ENCODE measurements around the gene PSD4. TPM values are rescaled to one million over a fixed set of nuclear protein-coding genes. Genes with fewer than 3 reads are reported as not detected.

Gene PSD4
- total and polyA plus RNA-seq, 2 of the 4 experiments (the other 2 are of a cell fraction) = 0.36 to 0.70 TPM

- no peaks in the 10 kb centered on the region for H4K20me1 ChIP-seq (ENCODE audit: insufficient read depth, low read length)
- no peak overlapping the region for H3K9ac ChIP-seq (ENCODE audit: low read depth, low read length)
- H2BK20ac ChIP-seq (ENCODE audit: low read depth, low read length) = no peak overlapping the region
- no peak overlapping the region for H2AK5ac ChIP-seq (ENCODE audit: low read depth, low read length)
- no peak overlapping the region for H3K23ac ChIP-seq (ENCODE audit: low read depth, low read length)
- ChIA-PET POLR2A (ENCODE audit: unreplicated experiment) (no interaction called here), CTCF (interaction anchor here (1.4 kb wide), 1 partner anchor 59 kb away, joined by 4 read pairs; no protein-coding TSS in a partner anchor)
- H2AFZ ChIP-seq (replicated peaks; ENCODE audit: low read length, poor library complexity) = peak overlapping the region; percentile 29
- no peak overlapping the region for H3K4me3 ChIP-seq (ENCODE audit: insufficient read depth, low read depth, low read length)
- H4K5ac ChIP-seq (ENCODE audit: low read depth, low read length) = no peak overlapping the region
- dilution Hi-C loops (cut with HindIII; ENCODE audit: low sequenced_read_pairs, unreplicated experiment) (no loop called here), in situ Hi-C loops (cut with MboI; ENCODE audit: low sequenced_read_pairs) (no loop called here), intact Hi-C loops (cut with micrococcal nuclease) (no loop called here)
- H4K8ac ChIP-seq (ENCODE audit: low read depth in 2 of 2, low read length in 2 of 2) = no peak overlapping the region
- H3K14ac ChIP-seq (replicated peaks; ENCODE audit: low read depth, low read length) = no peak overlapping the region
- no peak overlapping the region for H2AK9ac ChIP-seq (replicated peaks; ENCODE audit: low read depth, low read length, poor library complexity)
- no peak overlapping the region for H3K4ac ChIP-seq (ENCODE audit: low read depth, low read length)
- H3K4me1 ChIP-seq (ENCODE audit: control insufficient read depth, insufficient read depth, low read length) = no peaks in the 10 kb centered on the region
- no peak overlapping the region for H3K4me2 ChIP-seq (ENCODE audit: low read depth, low read length)
- H2BK15ac ChIP-seq (ENCODE audit: low read depth, low read length) = no peak overlapping the region
- H3K9me3 ChIP-seq (ENCODE audit: control insufficient read depth, insufficient read depth, low read length) = no peaks in the 10 kb centered on the region
- H3K9me1 ChIP-seq (ENCODE audit: insufficient read depth, low read length) = no peaks in the 10 kb centered on the region
- H2BK120ac ChIP-seq (ENCODE audit: low read depth, low read length) = no peak overlapping the region
- H3K79me1 ChIP-seq (ENCODE audit: low read depth in 1 of 2, low read length in 2 of 2) = no peaks in the 10 kb centered on the region
- H3K56ac ChIP-seq (ENCODE audit: extremely low read depth, insufficient read depth, low read length) = no peak overlapping the region
- WGBS, 2 experiments (ENCODE audit: extremely low coverage in 2 of 2, insufficient read length in 1 of 2) = 96% methylated on average over 8 of the region's 17 CpGs; no CpG with 5 or more reads in 1 of the 2 experiments
- no peak overlapping the region for H4K91ac ChIP-seq (ENCODE audit: insufficient read depth, low read depth, low read length)
- peaks cover 27% of the 10 kb centered on the region for H3K27me3 ChIP-seq (ENCODE audit: control insufficient read depth, insufficient read depth, low read length)
- no peak for TF ChIP-seq POLR2A (IDR thresholded peaks at IDR 0.05; ENCODE audit: low read depth, low read length)
- TF ChIP-seq ELK1 (IDR thresholded peaks at IDR 0.05; ENCODE audit: borderline replicate concordance, low read depth, low read length) = no peak
- no peak for ATAC-seq (ENCODE audit: low read depth)
- no peak overlapping the region for H2BK5ac ChIP-seq (ENCODE audit: low read depth, low read length, poor library complexity, severe bottlenecking)
- no peak overlapping the region for H3K18ac ChIP-seq (ENCODE audit: low read depth, low read length)
- no peak for DNase-seq
- H3K36me3 ChIP-seq (ENCODE audit: control insufficient read depth, insufficient read depth, low read length) = no peaks in the 10 kb centered on the region
- BruUV-seq (replicated peaks) = no TSS peak
- H3K27ac ChIP-seq (ENCODE audit: insufficient read depth, low read length) = no peak overlapping the region
These were observed 23.7 kb downstream of the PSD4 start for GRCh38 chr2:113197347-113198047.
